SK-N-SH treated with all-trans-retinoic acid at 6 μM for 48 hours (cell line): Measurements from ENCODE around the gene SMAD9.
A peak's percentile ranks its signal among the peaks of the same experiment; 100 is the strongest.

Experiments used
- ATAC-seq: fragments of 200-7000 bp; cut with Tn5 transposase; 3 replicates; pipeline ENCODE4 v1.9.1; 2020; ENCODE audit warnings: mild to moderate bottlenecking, moderate library complexity
- BACH2 ChIP-seq: fragments of 250-450 bp; sonication (Bioruptor Pico); IDR thresholded peaks from 2 replicates; pipeline ENCODE4 v1.9.0; 2021; ENCODE audit warnings: mild to moderate bottlenecking, borderline replicate concordance
- CREB5 ChIP-seq: fragments of 250-450 bp; sonication (Bioruptor Pico); IDR thresholded peaks from 2 replicates; pipeline ENCODE4 v1.5.1; 2020; ENCODE audit warnings: low read depth, mild to moderate bottlenecking, moderate library complexity
- CSDC2 ChIP-seq: fragments of 250-450 bp; sonication (Bioruptor Pico); IDR thresholded peaks from 2 replicates; pipeline ENCODE4 v1.5.0; 2020; ENCODE audit warnings: mild to moderate bottlenecking, moderate library complexity
- CSRNP3 ChIP-seq: fragments of 250-450 bp; sonication (Bioruptor Pico); IDR thresholded peaks from 2 replicates; pipeline ENCODE4 v1.5.1; 2021; ENCODE audit warnings: mild to moderate bottlenecking, moderate library complexity
- ESRRG ChIP-seq: fragments of 250-450 bp; sonication (Bioruptor Pico); IDR thresholded peaks from 2 replicates; pipeline ENCODE4 v1.6.1; 2021; ENCODE audit warnings: mild to moderate bottlenecking
- GLIS3 ChIP-seq: fragments of 250-450 bp; sonication (Bioruptor Pico); IDR thresholded peaks from 2 replicates; pipeline ENCODE4 v1.5.0; 2020; ENCODE audit warnings: mild to moderate bottlenecking, moderate library complexity
- OSR1 ChIP-seq: fragments of 250-450 bp; sonication (Bioruptor Pico); IDR thresholded peaks from 2 replicates; pipeline ENCODE4 v1.8.0; 2022; ENCODE audit warnings: moderate library complexity, mild to moderate bottlenecking, inconsistent platforms
- PPARA ChIP-seq: fragments of 250-450 bp; sonication (Bioruptor Pico); IDR thresholded peaks from 2 replicates; pipeline ENCODE4 v1.5.0; 2020; ENCODE audit warnings: mild to moderate bottlenecking, borderline replicate concordance
- RARB ChIP-seq: fragments of 250-450 bp; sonication (Bioruptor Pico); IDR thresholded peaks from 2 replicates; pipeline ENCODE4 v1.8.0; 2021; ENCODE audit warnings: mild to moderate bottlenecking, moderate library complexity
- SNAI2 ChIP-seq: fragments of 250-450 bp; sonication (Bioruptor Pico); IDR thresholded peaks from 2 replicates; pipeline ENCODE4 v1.5.0; 2020; ENCODE audit warnings: mild to moderate bottlenecking, moderate library complexity
- TCF4 ChIP-seq: fragments of 250-450 bp; sonication (Bioruptor Pico); IDR thresholded peaks from 2 replicates; pipeline ENCODE4 v1.8.0; 2021; ENCODE audit warnings: mild to moderate bottlenecking, moderate library complexity, borderline replicate concordance
- TOX ChIP-seq: fragments of 250-450 bp; sonication (Bioruptor Pico); IDR thresholded peaks from 2 replicates; pipeline ENCODE4 v1.8.0; 2021; ENCODE audit warnings: mild to moderate bottlenecking, moderate library complexity, borderline replicate concordance
- TSHZ2 ChIP-seq: fragments of 250-450 bp; sonication (Bioruptor Pico); IDR thresholded peaks from 2 replicates; pipeline ENCODE4 v1.5.0; 2020; ENCODE audit warnings: mild to moderate bottlenecking, moderate library complexity
- ZC3H10 ChIP-seq: fragments of 250-450 bp; sonication (Bioruptor Pico); IDR thresholded peaks from 2 replicates; pipeline ENCODE4 v1.5.1; 2021; ENCODE audit warnings: mild to moderate bottlenecking, moderate library complexity
- ZFP3 ChIP-seq: fragments of 250-450 bp; sonication (Bioruptor Pico); IDR thresholded peaks from 2 replicates; pipeline ENCODE4 v1.5.0; 2020; ENCODE audit warnings: mild to moderate bottlenecking, moderate library complexity
- ZFP30 ChIP-seq: fragments of 450-650 bp; formaldehyde crosslinking; IDR thresholded peaks from 2 replicates; pipeline ENCODE4 v1.5.0; 2022; ENCODE audit warnings: mild to moderate bottlenecking, moderate library complexity
- ZNF70 ChIP-seq: fragments of 450-650 bp; formaldehyde crosslinking; IDR thresholded peaks from 2 replicates; pipeline ENCODE4 v1.5.0; 2020; ENCODE audit warnings: mild to moderate bottlenecking, moderate library complexity
- ZNF8 ChIP-seq: fragments of 450-650 bp; formaldehyde crosslinking; IDR thresholded peaks from 2 replicates; pipeline ENCODE4 v1.5.0; 2020; ENCODE audit warnings: mild to moderate bottlenecking, moderate library complexity

The SMAD9 gene

GRCh38 chr13:36919833-36920615 lies at the start of gene SMAD9:
TSS of gene SMAD9 (minus strand) at chr13:36920238. CDS start at chr13:36879689, 40,549 bp downstream.
- ATAC-seq: peak; percentile 40
- no peak for TF ChIP-seq ESRRG (CRISPR knock-in tag)
- peak; percentile 14; the same call in 1 of the 2 replicates for TF ChIP-seq TSHZ2

GRCh38 chr13:36966404-36966803 lies 46.4 kb upstream of the SMAD9 start:
- ATAC-seq: peak; percentile 62; the same call in 2 of the 3 replicates
- TF ChIP-seq PPARA (no peak), BACH2 (CRISPR knock-in tag) (no peak), CSRNP3 (CRISPR knock-in tag) (no peak), TCF4 (no peak), ESRRG (CRISPR knock-in tag) (no peak), CREB5 (CRISPR knock-in tag) (no peak)

- TF ChIP-seq CSRNP3 (CRISPR knock-in tag): no peak
- 0 out of 2 replicates have a peak, but pooled peaks have one; percentile 44 for TF ChIP-seq ZFP3
- TF ChIP-seq, all 23 proteins: peak for 1
- peak; percentile 97 for ATAC-seq
These were observed 45.7 kb upstream of the SMAD9 start for GRCh38 chr13:36965767-36966166.

GRCh38 chr13:36959456-36960116 lies 39.5 kb upstream of the SMAD9 start:
- no peak for ATAC-seq
- TF ChIP-seq OSR1 (CRISPR knock-in tag) (no peak), TSHZ2 (no peak), TOX (no peak), RARB (CRISPR knock-in tag) (no peak), ZNF8 (CRISPR knock-in tag) (no peak), BACH2 (CRISPR knock-in tag) (no peak), CSRNP3 (CRISPR knock-in tag) (no peak), ESRRG (CRISPR knock-in tag) (no peak), ZC3H10 (CRISPR knock-in tag) (no peak), SNAI2 (CRISPR knock-in tag) (no peak), ZFP30 (CRISPR knock-in tag) (no peak), TCF4 (no peak), CREB5 (CRISPR knock-in tag) (no peak), CSDC2 (CRISPR knock-in tag) (no peak), PPARA (no peak), ZFP3 (no peak), GLIS3 (CRISPR knock-in tag) (no peak), ZNF70 (CRISPR knock-in tag) (no peak)
